Stimulated activated CD4-positive, alpha-beta T cell treated with anti-CD3 and anti-CD28 coated beads, Interleukin-15, amount 100 ng/mL, for 48 hours (primary cell): ENCODE results near the gene EYA2.

Experiments used
- DNase-seq, 2 donors: peaks; one replicate each; pipeline ENCODE4 v3.0.0-alpha.2; 2020; ENCODE audit warnings: low read depth in 2 of 2

Gene EYA2

DNA sequence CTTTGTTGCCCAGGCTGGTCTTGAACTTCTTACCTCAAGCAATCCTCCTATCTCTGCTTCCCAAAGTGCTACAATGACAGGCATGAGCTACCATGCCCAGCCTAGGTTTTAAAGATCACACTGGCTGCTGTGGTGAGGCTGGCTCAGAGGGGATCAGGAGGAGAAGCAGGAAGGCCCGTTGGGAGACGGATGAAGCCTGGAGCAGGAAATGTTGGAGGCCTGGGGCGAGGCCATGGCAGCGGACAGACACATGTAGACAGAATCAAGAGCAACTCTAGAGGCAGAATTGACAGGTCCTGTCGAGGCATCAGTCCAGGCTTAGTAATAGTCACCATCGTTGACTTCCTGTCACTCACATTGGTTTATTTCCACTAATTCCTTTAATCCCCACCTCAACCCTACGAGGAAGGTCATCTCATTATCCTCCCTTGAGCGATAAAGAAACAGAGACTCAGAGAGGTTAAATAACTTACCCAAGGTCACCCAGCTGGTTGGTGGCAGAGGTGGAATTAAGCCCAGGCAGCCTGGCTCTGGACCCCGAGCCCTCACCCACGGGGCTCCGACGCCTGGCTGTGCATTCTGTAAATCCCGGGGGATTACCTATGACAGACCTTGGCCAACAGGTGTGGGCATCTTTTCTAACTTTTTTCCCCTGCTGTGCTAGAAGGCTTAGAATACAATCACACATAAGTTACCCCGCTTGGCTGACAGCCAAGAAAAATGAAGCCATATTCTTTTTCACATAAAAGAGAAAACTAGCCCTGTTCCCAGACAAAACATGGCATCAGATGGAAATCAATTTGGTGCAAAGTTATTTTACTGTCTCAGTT, 113.4 kb downstream of the EYA2 start:
- no peak for DNase-seq

- no peak for DNase-seq
These were observed 114.3 kb downstream of the EYA2 start for GRCh38 chr20:47008842-47009518.

DNA sequence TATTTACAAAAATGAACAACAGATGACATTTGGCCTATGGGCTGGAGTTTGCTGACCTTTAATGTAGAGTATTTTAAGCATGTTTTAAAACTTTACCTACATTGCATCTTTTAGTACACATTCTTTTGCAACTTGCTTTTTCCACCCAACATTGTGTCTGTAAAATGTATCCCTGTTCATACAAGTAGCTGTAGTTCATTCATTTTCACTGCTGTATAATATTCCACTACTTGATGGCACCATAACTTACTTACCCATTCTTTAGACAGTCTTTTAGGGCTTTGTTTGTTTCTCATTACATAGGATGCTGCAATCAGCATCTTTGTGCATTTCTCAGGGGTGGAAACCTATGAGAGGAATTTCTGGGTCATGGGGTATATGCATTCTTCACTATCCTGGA, 115.1 kb downstream of the EYA2 start:
- no peak for DNase-seq

DNA sequence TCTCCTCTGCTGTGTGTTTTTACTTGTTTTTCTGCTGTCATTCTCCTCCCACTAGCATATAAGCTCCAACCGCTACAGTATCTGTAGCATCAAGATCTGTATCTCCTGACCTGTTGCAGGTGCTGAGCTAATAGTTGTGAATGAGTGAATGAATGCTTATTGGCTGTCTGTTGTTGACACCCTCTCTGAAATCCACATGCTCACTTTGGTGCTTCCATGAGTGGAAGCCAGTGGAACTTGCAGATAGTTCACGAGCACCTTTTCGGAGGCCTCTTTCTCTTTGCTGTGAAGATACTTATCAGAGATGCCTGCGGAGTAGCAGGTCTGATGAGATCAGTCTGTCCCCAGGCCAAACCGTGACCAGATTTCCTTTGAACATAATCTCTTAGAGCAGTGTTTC, 117.3 kb downstream of the EYA2 start:
- DNase-seq: no peak

DNA sequence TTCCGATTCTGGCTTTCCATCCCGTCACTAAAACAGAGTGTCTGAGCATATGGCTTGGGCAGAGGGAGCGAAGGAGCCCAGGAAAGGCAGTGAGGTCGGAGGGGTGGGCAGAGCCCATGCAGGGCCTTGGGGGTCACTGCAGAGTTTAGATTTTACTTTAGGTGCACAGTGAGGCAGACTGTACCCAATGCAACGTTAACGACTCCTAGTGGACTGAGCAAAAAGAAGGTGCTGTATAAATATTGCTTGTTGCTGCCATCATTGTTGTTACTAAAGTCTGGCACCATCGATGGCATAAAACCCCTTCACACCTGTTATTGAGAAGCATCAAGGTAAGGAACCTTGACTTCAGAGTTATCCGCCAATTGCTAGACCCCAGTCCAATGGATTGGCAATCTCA, 119.0 kb downstream of the EYA2 start:
- DNase-seq: no peak

DNA sequence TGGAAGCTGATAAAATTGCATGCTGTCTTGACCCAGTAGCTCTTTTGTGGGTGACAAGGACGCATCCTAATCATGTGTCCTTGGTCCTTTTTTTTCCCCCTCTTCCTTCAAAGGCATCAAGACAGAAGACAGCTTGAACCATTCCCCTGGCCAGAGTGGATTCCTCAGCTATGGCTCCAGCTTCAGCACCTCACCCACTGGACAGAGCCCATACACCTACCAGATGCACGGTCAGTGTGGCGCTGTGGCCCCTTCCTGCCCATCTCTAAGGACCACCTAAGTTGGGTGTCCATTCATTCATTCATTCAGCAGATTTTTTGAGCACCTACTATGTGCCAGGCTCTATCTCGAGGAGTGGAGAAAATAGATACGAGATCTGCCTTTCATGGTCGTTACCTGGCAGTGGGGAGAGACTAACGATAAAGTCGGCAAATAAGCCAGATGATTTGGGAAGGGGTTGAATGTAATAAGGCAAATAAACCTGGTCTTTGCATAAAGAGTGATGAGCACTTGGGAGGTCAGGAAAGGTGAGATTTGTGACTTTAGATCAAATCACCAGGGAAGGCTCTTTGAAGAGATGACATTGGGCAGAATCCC, 121.5 kb downstream of the EYA2 start:
- DNase-seq: no peak

DNA sequence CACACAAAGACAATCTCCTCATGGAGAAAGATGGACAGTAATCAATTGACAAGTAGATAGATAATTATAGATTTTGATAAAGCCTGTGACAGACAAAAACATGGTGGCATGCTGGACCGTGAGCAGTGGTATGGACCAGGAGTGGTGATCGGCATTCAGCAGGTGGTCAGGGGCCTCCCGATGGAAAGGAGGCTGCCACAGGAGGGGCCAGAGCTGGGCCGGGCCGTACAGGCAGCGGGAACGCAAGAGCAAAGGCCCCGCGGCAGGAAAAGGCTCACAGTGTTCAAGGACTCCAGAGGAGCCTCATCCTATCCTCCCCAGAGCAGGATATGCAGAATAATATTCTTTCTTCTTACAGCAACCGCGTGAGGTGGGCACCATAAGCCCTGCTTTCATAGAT, 123.7 kb downstream of the EYA2 start:
- no peak for DNase-seq

- no peak for DNase-seq
These were observed 124.6 kb downstream of the EYA2 start for GRCh38 chr20:47019121-47019824.

DNA sequence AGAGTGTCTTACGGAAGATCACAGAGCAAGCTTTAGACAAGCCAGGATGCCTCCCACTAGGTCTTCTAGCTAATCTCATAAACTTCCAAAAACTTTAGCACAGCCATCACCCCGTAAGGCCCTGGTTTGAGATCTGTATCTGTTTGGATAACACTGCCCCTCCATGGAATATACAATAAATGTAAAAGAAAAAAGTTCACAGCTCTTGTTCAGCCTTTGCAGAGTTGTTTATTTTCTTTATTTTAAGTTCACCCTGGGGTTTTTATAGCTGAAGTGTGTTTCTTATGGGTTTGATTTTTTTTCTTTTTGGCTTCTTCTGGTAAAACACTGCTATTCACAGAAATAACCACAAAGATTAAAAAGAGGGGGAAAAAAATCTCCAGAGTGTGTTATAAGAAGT, 125.6 kb downstream of the EYA2 start:
- DNase-seq: no peak

- no peak for DNase-seq
These were observed 127.2 kb downstream of the EYA2 start for GRCh38 chr20:47021850-47022249.

- DNase-seq: no peak
These were observed 129.9 kb downstream of the EYA2 start for GRCh38 chr20:47024461-47024937.

DNA sequence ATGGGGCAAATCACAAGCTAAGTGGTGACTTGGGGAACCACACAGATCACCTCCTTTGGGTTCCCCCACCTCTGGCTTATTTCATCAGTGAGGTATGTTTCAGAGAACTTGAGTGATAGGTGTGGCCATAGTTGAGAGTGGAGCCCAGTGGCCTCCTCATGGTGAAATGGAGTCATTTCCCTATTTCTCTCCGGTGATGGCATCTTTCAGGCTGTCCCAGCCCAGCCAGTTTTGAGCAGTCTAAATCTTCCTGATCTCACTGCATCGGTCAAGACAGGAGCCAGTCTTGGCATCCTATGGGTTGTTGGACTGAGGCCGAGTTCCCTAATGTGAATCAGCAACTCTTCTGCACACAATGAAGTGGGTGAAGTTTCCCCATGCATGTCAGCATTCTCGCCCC, 132.4 kb downstream of the EYA2 start:
- DNase-seq: no peak

DNA sequence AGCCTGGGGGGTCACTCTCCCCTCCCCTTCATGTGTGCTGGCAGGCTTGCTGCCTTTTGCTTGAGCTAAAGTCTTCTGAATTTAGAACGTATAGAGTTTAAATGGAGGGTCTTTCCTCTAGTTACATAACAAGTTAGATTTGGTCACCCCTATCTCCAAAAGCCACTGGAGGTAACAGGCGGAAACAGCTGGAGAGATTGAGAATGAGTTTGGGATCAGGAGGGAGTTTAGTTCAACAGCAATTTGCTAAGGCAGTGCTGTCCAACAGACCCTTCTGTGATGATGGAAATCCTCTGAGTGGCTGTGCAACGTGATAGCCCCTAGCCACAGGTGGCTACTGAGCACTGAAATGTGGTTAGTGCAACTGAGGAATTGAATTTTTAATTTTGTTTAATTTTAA, 132.8 kb downstream of the EYA2 start:
- no peak for DNase-seq

- no peak for DNase-seq
These were observed 133.8 kb downstream of the EYA2 start for GRCh38 chr20:47028487-47028886.

- no peak for DNase-seq
These were observed 135.2 kb downstream of the EYA2 start for GRCh38 chr20:47029845-47030244.

- DNase-seq: no peak
These were observed 135.7 kb downstream of the EYA2 start for GRCh38 chr20:47030271-47030810.

- DNase-seq: no peak
These were observed 136.4 kb downstream of the EYA2 start for GRCh38 chr20:47031004-47031403.

DNA sequence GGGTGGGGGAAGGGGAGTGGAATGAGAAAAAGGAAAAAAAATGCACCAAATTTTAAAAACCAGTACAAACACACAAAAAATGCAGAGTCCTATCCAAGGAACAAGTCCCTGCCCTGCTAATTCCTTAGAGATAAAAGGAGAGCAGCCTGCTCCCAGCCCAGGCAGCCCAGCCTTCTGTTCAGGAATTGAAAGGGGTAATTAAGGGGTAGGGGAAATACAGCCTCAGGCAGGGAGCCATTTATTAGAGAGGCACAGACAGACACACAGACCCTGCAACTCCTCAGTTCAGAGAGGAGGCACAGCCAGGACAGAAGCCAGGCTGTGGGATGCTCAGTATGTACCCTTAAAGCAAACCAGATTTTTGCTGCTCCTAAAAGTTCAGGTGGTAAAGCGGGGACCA, 137.2 kb downstream of the EYA2 start:
- DNase-seq: no peak

GRCh38 chr20:47032933-47033578, 138.4 kb downstream of the EYA2 start:
- no peak for DNase-seq

DNA sequence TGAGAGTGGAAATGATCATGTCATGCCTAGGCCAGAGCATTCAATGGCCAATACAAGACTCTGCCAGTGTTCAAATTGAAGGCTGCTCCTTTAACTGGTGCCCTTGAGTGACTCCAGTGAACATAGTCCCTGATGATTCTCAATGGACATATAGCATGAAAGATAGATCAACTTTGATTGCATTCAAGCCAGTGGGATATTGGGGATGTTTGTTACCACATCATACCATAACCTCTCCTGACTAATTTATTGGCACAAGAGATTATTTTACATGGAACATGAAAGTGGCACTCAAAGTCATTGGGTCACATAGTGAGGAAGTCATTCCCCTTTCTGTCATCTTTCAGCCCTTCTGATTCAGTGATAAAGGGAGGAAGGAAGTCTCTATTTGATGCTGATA, 139.0 kb downstream of the EYA2 start:
- DNase-seq: no peak

- DNase-seq: no peak
These were observed 140.5 kb downstream of the EYA2 start for GRCh38 chr20:47035026-47035590.
